NCI-H526 treated with DMSO at 0.1 percent for 48 hours (cell line): Measurements from ENCODE around the gene PDLIM4.

Experiments used
- DNase-seq: peaks from one replicate; lab custom pipeline; 2025; lab: John Stamatoyannopoulos, UW

The PDLIM4 gene

GRCh38 chr5:132309679-132310078 lies 52.2 kb downstream of the PDLIM4 start:
- no peak for DNase-seq

DNA sequence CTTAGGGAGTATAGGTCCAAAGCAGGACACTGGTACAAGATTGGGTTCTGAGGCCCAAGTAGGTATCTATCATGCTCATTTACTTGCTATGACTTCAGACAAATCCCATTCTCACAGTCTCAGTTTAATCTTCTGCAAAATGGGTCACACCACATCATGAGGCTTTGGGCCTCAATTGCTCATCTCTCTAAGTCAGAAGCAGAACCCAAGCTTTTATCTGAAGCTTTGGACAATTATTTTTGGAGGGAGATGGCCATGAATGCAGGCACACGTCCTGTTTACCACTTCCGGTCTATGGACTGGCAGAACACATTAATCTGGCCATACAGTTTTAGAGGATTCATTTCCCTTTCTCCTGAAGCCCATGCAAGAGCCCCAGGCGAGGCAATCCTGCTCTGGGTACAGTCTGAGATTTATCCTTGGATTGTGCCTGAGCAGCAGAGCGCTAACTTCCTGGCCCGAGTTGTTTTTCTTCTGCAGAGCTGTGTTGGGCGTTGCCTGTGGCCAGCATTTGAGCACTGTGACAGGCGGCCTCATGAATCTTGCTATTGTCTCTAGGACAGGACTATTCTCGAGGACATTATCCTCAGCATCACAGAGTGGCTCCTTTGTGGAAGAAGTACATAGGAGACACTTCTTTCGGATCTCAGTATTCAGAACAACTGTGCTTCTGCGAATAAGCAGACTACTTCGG lies 52.8 kb downstream of the PDLIM4 start:
- DNase-seq = no peak

DNA sequence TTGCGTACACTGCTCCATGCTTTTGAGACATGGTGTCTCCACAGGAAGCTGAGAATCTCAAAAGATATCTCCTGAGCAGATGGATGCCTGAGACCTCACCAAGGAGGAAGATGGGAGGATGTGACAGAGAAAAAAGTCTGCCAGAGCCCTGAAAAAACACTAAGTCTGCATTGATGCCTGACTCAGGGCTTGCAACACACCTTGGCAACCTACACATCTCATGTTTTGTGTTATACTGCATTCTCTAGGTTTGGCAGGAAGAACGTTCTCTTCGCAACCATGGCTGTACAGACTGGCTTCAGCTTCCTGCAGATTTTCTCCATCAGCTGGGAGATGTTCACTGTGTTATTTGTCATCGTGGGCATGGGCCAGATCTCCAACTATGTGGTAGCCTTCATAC lies 55.9 kb downstream of the PDLIM4 start:
- DNase-seq = no peak

DNA sequence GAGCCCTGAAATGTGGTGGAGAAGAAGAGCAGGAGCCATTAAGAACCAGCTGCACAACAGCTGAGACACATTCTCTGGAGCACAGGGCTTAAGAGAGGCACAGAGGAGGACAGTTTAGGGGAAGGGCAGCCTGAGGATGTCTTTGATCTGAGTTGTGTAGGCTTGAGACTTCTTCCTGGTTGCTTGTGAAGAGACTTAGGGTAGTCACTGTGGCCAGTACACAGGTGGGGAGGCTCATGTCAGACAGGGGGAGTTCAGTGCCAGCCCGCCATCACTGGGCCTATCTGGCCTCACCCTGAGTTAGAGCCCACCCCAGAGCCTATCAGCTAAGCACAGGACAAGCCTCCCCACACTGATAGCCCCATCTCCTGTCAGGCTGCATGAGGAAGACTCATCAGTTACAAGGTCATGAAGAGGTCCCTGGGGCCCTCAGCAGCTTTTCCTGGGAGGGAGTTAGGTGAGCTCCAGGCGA lies 56.5 kb downstream of the PDLIM4 start:
- DNase-seq = no peak

- DNase-seq = no peak
Observed at GRCh38 chr5:132315529-132316067, 58.1 kb downstream of the PDLIM4 start.

DNA sequence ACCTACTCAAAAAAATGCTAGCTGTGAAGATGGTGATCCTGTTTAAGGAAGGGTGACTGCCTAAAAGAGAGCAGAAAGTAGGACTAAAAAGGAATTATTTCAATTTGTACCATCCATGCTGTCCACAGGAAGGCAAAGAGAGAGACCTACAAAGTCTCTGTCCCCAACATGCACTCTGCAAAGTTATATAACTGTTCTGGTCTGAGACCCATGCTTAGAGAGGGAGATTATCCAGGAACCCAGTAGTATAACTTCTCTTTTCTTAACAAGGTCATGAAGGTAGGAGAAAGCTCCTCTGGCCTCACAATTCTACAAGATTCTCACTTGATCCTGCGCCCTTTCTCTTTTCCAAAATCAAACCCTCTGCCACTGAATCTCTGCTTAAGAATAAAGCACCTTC lies 62.5 kb downstream of the PDLIM4 start:
- DNase-seq = no peak

- DNase-seq = no peak
Observed at GRCh38 chr5:132321109-132321721, 63.7 kb downstream of the PDLIM4 start.

DNA sequence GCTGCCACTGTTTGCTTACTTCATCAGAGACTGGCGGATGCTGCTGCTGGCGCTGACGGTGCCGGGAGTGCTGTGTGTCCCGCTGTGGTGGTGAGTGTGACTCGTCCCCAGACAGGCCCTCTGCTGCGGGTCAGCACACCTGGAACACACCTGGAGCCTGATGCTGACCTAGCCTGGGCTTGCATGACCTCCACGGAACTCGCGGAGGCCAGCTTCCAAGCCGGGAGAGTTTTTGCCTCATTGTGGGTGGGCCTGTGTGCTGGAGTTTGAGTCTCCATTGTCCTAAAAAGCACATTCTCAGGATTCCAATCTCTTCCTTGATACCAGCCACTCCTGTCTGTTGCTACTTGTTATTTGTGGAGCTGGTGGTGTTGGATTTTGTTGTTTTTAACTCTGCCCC lies 64.8 kb downstream of the PDLIM4 start:
- no peak for DNase-seq
